Skeletal muscle cell (primary cell): Measurements from ENCODE around the gene U2SURP.

Experiments
- DNase-seq: peaks from one replicate; pipeline ENCODE4 v3.0.0-alpha.2; 2010; ENCODE audit warnings: low read depth
- H3K4me3 ChIP-seq: 2 replicates; pipeline ENCODE4 v1.5.1; 2011; ENCODE audit warnings: low read depth, mild to moderate bottlenecking, control low read depth, low read length, moderate library complexity

U2SURP gene

DNA sequence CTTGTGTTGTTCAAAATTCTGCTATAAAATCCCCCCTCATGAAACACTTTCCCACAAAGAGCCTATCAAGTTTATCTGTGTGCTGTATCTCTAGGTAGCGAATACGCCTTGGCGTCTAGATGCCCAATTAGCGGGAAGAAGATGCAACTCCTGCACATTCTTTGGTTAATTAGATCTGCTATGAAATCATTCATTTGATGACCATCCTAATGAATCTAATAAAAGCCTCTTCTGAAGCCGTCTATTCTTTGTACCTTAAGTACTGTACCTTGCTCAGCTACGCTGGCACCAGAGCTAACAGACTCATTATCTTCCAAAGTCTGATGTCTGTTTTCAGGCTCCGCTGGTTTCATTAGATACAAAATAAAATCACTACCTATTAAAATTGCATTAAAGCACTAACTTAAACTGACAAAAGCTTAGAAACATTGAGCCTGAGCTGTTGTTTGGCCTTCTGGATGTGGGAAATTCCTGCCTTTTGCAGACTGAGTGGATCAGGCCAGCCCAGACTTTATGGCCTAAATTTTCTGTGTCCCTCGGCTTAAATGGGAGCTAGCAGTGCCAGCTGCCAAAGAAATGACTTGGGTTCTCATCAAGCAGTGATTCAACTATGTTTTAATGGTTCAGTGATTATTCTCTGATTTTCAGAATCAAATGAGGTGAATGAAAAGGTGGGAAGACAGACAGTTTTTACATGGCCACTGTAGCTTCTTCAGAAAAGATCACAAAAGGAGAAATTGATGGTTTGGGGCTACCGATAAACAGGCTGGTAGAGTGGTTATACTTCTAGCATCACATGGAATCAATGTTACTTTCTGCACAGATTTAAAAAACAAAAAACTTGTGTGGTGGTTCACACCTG is 89.8 kb downstream of the U2SURP start:
- H3K4me3 ChIP-seq, result no peak overlapping the region
- DNase-seq, result no peak

DNA sequence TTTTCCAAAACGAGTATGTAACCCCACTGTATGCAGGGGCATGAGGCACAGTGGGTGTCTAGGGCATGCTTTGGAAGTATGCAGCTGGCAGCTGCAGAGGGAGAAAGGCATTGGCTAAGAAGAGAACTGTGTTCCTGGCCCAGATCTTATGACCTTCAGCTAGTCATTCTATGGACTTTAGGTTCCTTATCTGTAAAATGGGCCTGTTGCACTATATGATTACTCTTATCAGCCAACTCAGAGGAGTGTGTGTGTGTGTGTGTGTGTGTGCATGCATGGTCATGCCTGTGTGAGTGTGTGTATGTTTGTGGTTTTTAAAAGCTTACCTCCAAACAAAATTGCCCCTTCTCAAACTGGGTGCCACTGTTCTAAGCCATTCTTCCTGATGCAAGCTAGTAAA is 90.8 kb downstream of the U2SURP start:
- H3K4me3 ChIP-seq, result no peak overlapping the region
- no peak for DNase-seq

DNA sequence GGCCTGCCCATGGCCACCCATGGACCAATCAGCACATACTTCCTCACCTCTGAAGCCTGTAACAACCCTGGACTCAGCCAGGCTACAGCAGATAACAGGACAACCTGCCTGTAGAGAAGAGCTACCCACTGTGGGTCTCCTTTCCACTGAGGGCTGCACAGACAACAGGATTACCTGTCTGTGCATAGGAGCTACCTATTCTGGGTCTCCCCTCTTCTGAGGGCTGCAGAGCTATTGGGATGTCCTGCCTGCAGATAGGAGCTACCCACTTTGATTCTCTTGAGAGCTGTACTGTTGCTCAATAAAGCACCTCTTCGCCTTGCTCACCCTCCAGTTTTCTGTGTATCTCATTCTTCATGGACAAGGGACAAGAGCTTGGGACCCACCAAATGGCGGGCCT is 94.4 kb downstream of the U2SURP start:
- DNase-seq, result no peak

DNA sequence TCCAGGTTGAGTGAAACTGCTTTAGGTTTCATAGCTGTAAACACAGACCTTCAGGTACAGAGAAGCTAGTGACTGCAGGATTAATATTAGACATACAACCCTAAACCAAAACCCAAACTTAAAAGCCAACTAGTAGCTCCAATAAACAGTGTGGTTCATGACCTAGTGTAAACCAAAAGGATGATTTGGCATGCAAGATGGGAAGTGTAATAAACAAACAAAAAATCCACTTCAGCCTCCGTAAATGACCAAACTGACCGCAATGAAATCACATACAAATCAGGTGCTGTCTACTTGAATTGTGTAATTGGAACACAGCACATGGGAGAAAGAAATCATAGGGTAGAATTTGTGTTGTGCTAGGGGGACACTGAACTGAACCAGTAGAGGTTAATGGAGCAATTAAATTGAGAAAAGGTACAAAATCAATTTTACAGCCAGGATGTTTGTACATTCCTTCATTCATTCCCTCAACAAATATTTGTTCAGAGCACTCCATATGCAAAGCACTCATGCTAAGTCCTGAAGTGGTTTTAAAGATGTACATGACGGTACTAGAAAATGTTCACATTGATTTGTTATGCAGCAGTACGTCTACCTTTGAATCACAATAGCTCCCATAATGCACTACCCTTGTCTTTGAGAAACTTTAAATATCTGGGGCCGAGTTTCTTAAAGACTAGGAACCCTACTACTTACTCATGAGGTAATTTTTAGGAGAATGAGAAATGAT is 96.8 kb downstream of the U2SURP start:
- DNase-seq, result no peak

More for the DNA sequence above, 94.4 kb downstream of the U2SURP start:
- no peak overlapping the region for H3K4me3 ChIP-seq

DNA sequence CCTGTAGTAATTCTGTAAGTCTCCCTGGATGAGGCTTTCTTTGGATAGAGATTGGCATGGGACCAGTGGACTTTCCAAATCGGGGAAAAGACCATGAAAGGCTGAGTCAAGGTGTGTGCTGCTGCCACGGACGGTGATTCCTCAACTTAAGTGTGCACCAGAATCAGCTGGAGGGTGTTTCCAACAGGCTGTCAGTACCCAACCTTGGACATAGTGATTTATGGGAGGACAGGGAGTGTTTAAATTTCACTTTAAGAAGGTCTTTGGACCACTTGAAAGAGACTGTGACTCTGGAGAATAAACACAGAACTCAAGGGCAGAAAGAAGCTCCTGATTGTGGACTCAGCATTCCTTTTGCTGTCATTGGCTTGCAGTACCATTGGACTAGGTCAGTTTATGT is 97.8 kb downstream of the U2SURP start:
- H3K4me3 ChIP-seq, result no peak overlapping the region
- DNase-seq, result no peak

More for the DNA sequence above, 96.8 kb downstream of the U2SURP start:
- H3K4me3 ChIP-seq, result no peak overlapping the region

DNA sequence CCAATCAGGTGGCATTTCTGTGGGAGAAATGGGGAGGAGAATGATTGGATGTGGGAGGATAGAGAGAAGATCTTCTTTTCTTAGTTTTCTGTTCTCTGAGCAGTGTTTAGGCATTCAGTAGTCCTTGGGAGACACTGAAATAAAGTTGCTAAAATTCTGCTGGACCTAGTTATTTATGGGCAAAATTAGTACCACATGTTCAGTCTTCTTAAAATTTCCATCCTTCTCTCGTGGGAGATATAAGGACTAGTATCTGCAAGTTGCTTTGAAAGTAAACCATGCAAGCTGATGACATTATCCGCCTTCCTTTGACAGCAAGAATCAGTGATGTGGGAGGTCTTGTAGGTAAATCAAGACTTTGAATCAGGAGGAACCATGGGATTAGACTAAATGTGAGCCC is 98.3 kb downstream of the U2SURP start:
- no peak for DNase-seq

DNA sequence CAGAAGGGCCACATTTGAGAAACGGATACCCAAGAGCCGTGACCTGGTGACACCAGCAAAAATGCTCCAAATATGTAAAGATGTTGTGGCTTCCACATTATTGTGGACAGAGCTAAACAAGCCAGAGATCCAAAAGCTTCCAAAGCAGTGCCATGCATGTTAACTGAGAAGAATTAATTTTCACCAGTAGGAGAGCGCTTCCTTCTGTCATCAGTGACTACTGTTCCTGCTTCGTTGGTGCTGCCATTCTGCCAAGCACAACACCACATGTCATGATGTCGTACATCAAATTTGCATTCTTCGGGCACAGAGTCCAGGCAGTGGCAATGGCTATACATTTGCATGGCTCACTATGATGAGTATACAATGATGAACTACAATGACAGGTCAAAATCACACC is 99.1 kb downstream of the U2SURP start:
- no peak overlapping the region for H3K4me3 ChIP-seq
- DNase-seq, result no peak

More for the DNA sequence above, 98.3 kb downstream of the U2SURP start:
- H3K4me3 ChIP-seq, result no peak overlapping the region

DNA sequence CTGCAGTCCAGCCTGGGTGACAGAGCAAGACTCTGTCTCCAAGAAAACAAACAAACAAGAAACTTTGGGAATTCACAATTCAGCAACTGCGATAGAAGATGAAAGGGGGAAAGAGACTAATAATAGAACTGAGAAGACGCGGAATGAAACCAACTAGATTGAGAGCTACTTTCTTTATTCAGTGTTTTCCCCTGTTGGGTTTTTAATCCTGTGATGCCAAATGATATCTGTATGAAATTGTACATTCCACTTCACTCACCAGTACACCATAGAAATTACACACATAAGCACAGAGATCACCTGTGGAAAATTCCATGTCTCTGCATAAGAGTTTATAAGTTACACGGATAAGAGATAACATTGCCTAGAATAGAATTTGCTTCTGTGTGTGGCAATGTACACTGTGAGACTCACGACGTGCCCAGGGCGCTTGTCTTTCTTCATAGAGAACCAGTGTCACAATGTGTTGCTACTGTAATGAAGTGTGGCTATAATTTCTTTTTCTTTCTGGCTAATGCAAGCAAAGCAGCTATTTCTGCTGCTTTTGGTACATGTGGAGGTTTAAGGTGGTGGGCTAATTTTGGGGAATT is 100.5 kb downstream of the U2SURP start:
- H3K4me3 ChIP-seq, result no peak overlapping the region
- no peak for DNase-seq

DNA sequence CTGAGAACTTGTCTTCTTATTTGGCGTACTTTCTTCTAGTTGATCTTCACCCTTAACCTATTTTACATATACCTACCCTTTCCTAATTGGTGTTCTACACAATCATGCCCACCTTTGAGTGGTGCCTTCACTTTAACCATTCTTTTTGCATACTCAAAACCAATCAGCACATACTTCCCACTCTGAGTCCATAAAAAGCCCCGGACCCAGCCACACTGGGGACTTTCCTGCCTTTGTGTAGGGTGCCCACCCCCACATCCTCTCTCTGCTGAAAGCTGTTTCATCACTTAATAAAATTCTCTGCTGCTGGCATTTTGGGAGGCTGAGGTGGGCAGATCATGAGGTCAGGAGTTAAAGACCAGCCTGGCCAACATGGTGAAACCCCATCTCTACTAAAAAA is 102.3 kb downstream of the U2SURP start:
- H3K4me3 ChIP-seq, result no peak overlapping the region
- no peak for DNase-seq

DNA sequence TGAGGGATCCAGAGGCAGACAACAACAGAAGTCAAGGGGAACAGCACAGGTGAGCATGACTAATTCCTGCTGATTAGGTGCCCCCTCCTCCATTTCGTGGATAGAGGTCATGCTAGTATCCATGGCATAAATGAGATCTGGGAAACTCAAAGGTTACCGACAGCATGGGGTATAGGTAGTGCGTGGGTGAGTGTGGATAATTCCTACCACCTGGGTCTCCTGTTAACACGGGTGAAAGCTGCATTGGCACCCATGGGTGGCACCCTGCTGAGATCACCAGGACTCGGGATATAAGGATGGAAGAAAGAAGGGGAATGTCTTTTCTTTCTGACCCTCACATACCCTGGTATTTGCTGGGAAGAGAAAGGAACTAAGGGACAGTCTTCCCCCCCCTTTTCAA is 103.8 kb downstream of the U2SURP start:
- no peak overlapping the region for H3K4me3 ChIP-seq
- no peak for DNase-seq

DNA sequence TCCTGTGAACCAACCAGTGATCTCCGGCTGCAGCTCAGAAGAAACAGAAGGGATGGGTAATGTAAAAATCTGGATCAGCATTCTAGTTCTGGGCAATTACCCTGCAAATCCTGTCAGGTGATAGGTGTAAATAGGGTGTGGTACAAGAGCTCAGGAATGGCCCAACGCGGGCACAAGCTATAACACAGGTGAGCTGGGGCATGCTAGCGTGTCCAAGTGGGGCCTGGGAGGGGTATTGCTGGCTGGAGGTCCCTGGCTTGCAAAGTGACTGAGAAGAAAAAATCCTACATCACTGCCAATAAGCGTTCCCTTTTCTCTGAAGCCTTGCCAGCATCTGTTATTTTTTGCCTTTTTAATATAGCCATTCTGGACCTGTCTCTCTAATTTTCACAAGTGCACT is 108.5 kb downstream of the U2SURP start:
- DNase-seq, result no peak
- no peak overlapping the region for H3K4me3 ChIP-seq
